Measurements from ENCODE around the gene FCSK. TPM values are rescaled to one million over a fixed set of nuclear protein-coding genes. Genes with fewer than 3 reads are reported as not detected.
A peak's percentile ranks its signal among the peaks of the same experiment; 100 is the strongest.

FCSK gene
- polyA plus RNA-seq, 1 donor from 2014 or later, result 10.7 TPM

DNA sequence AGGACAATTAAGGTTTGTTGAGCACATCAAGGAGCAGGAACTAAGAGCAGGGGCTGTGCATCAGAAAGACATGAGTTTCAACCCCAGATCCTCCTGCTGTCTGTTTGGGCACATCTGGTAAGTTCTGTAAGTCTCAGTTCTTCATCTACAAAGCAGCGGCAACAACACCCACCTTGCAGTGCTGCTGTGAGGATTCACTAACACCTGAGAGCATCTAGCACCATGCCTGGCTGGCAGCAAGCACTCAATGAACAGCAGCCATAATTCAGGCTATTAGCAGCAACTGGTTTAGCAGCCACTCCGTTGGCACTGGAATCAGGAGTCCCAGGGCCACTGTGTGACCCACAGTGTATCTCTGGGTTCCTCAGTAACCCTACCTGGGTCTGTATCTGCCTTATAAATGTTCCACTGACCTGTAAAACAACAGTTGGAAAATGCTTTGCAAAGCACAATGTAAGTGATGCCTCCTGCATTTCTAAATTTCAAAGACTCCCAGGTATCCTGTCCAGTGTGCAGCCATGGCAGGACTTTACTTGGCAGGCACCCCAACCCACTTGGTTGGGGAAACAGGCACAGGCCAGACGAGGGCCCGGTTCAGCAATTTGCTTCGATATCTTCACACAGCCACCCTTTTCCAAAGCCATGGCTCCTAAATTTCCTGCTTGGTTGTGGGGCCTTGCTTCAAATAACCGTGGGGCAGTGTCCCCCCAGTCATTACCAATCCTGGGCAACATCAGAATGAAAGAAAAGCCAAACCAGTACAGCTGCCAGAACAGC lies 19.7 kb upstream of the FCSK start:
- Histone ChIP-seq H4K20me1 (ENCODE audit: insufficient read depth) (no peaks in the 10 kb centered on the region), H3K4me3 (ENCODE audit: low read length) (no peak overlapping the region), H3K4me2 (ENCODE audit: low read length) (no peak overlapping the region), H2AFZ (ENCODE audit: low read depth, low read length) (no peak overlapping the region), H3K36me3 (ENCODE audit: insufficient read depth, low read length) (no peaks in the 10 kb centered on the region), H3K27ac (ENCODE audit: low read length) (no peak overlapping the region), H3K79me2 (replicated peaks; ENCODE audit: insufficient read depth, low read length) (peaks cover 18% of the 10 kb centered on the region), H3K27me3 (ENCODE audit: insufficient read depth, low read depth, low read length) (no peaks in the 10 kb centered on the region), H3K9me3 (ENCODE audit: low read length) (no peaks in the 10 kb centered on the region), H3K9me2 (ENCODE audit: insufficient read depth, low read length) (no peaks in the 10 kb centered on the region), H3F3A (ENCODE audit: insufficient read depth, low read length, poor library complexity, severe bottlenecking) (no peaks in the 10 kb centered on the region), H3K9ac (ENCODE audit: low read length) (no peak overlapping the region)
- TF ChIP-seq, protein P1, sequence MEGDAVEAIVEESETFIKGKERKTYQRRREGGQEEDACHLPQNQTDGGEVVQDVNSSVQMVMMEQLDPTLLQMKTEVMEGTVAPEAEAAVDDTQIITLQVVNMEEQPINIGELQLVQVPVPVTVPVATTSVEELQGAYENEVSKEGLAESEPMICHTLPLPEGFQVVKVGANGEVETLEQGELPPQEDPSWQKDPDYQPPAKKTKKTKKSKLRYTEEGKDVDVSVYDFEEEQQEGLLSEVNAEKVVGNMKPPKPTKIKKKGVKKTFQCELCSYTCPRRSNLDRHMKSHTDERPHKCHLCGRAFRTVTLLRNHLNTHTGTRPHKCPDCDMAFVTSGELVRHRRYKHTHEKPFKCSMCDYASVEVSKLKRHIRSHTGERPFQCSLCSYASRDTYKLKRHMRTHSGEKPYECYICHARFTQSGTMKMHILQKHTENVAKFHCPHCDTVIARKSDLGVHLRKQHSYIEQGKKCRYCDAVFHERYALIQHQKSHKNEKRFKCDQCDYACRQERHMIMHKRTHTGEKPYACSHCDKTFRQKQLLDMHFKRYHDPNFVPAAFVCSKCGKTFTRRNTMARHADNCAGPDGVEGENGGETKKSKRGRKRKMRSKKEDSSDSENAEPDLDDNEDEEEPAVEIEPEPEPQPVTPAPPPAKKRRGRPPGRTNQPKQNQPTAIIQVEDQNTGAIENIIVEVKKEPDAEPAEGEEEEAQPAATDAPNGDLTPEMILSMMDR (IDR thresholded peaks at IDR 0.05; ENCODE audit: poor library complexity, severe bottlenecking), result no peak
- TF ChIP-seq MXI1 (conservative IDR thresholded peaks at IDR 0.05; ENCODE audit: poor library complexity, severe bottlenecking), result no peak
- TF ChIP-seq TAF1 (IDR thresholded peaks at IDR 0.05; ENCODE audit: low read depth), result no peak
- TF ChIP-seq, protein P2, sequence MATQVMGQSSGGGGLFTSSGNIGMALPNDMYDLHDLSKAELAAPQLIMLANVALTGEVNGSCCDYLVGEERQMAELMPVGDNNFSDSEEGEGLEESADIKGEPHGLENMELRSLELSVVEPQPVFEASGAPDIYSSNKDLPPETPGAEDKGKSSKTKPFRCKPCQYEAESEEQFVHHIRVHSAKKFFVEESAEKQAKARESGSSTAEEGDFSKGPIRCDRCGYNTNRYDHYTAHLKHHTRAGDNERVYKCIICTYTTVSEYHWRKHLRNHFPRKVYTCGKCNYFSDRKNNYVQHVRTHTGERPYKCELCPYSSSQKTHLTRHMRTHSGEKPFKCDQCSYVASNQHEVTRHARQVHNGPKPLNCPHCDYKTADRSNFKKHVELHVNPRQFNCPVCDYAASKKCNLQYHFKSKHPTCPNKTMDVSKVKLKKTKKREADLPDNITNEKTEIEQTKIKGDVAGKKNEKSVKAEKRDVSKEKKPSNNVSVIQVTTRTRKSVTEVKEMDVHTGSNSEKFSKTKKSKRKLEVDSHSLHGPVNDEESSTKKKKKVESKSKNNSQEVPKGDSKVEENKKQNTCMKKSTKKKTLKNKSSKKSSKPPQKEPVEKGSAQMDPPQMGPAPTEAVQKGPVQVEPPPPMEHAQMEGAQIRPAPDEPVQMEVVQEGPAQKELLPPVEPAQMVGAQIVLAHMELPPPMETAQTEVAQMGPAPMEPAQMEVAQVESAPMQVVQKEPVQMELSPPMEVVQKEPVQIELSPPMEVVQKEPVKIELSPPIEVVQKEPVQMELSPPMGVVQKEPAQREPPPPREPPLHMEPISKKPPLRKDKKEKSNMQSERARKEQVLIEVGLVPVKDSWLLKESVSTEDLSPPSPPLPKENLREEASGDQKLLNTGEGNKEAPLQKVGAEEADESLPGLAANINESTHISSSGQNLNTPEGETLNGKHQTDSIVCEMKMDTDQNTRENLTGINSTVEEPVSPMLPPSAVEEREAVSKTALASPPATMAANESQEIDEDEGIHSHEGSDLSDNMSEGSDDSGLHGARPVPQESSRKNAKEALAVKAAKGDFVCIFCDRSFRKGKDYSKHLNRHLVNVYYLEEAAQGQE (IDR thresholded peaks at IDR 0.05; ENCODE audit: borderline replicate concordance), result no peak
- no peak for TF ChIP-seq POLR2AphosphoS5 (IDR thresholded peaks at IDR 0.05)
- TF ChIP-seq RAD21 (conservative IDR thresholded peaks at IDR 0.05), result no peak
- TF ChIP-seq EP300 (conservative IDR thresholded peaks at IDR 0.05; ENCODE audit: poor library complexity, severe bottlenecking), result no peak
- no peak for TF ChIP-seq EZH2 (IDR thresholded peaks at IDR 0.05; ENCODE audit: borderline replicate concordance, insufficient read depth, low read length, poor library complexity, severe bottlenecking)
- TF ChIP-seq SMC3 (conservative IDR thresholded peaks at IDR 0.05; ENCODE audit: poor library complexity), result no peak

DNA sequence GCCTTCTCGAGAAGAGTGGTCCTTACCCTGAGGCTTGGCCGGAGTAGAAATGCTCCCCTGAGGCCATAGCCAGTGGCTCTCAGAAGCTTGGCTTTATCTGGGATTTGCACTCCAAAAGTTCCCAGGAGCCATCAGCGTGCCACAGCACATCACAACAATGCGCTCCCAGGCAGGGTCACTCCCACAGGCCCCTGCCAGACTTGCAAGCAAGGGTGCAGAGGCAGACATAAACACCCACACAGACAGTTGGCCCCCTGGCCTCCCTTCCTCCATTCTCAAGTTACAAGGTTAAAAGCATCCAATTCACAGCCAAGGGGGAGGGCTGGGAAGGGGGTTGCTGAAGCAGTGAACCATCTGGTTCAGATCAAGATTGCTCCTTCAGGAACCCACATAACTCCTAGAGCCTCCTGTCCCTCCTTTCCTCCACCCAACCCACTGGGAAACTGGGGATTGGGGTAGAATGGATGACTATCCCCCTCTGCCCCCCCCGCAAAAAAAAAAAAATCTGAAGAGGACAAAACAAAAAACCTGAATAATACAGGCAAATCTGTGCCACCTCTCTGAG lies 17.3 kb upstream of the FCSK start:
- H3K9ac ChIP-seq (ENCODE audit: low read length), result peak overlapping the region; percentile 76
- no peaks in the 10 kb centered on the region for H3K27me3 ChIP-seq (ENCODE audit: insufficient read depth, low read depth, low read length)
- TF ChIP-seq, protein P2 (IDR thresholded peaks at IDR 0.05; ENCODE audit: borderline replicate concordance), result no peak
- TF ChIP-seq POLR2AphosphoS5 (IDR thresholded peaks at IDR 0.05), result no peak
- TF ChIP-seq TAF1 (IDR thresholded peaks at IDR 0.05; ENCODE audit: low read depth), result no peak
- TF ChIP-seq, protein P1 (IDR thresholded peaks at IDR 0.05; ENCODE audit: poor library complexity, severe bottlenecking), result no peak
- no peak for TF ChIP-seq EP300 (conservative IDR thresholded peaks at IDR 0.05; ENCODE audit: poor library complexity, severe bottlenecking)
- TF ChIP-seq EZH2 (IDR thresholded peaks at IDR 0.05; ENCODE audit: borderline replicate concordance, insufficient read depth, low read length, poor library complexity, severe bottlenecking), result no peak
- TF ChIP-seq MXI1 (conservative IDR thresholded peaks at IDR 0.05; ENCODE audit: poor library complexity, severe bottlenecking), result no peak
- no peak for TF ChIP-seq RAD21 (conservative IDR thresholded peaks at IDR 0.05)
- TF ChIP-seq SMC3 (conservative IDR thresholded peaks at IDR 0.05; ENCODE audit: poor library complexity), result no peak
- no peaks in the 10 kb centered on the region for H3K9me2 ChIP-seq (ENCODE audit: insufficient read depth, low read length)
- H4K20me1 ChIP-seq (ENCODE audit: insufficient read depth), result no peaks in the 10 kb centered on the region
- H3K4me2 ChIP-seq (ENCODE audit: low read length), result peak overlapping the region; percentile 99
- H3K79me2 ChIP-seq (replicated peaks; ENCODE audit: insufficient read depth, low read length), result peaks cover 18% of the 10 kb centered on the region
- H3K36me3 ChIP-seq (ENCODE audit: insufficient read depth, low read length), result no peaks in the 10 kb centered on the region
- H3F3A ChIP-seq (ENCODE audit: insufficient read depth, low read length, poor library complexity, severe bottlenecking), result no peaks in the 10 kb centered on the region
- no peaks in the 10 kb centered on the region for H3K9me3 ChIP-seq (ENCODE audit: low read length)
- H3K27ac ChIP-seq (ENCODE audit: low read length), result no peak overlapping the region
- H2AFZ ChIP-seq (ENCODE audit: low read depth, low read length), result no peak overlapping the region
- H3K4me3 ChIP-seq (ENCODE audit: low read length), result peak overlapping the region; percentile 80
